A549 treated with Hydrocortisone at 1 μM for 4 hours (cell line): ENCODE measurements around the gene HEMGN. TPM values are rescaled to one million over a fixed set of nuclear protein-coding genes. Genes with fewer than 3 reads are reported as not detected.

ENCODE experiments used
- total RNA-seq: library from RNA; stranded (reverse); fragments of 200-300 nt; extraction: Qiagen RNA extraction; gene quantifications from 5 replicates; pipeline ENCODE4 v1.2.3, GENCODE V29; 2022

HEMGN gene, protein sequence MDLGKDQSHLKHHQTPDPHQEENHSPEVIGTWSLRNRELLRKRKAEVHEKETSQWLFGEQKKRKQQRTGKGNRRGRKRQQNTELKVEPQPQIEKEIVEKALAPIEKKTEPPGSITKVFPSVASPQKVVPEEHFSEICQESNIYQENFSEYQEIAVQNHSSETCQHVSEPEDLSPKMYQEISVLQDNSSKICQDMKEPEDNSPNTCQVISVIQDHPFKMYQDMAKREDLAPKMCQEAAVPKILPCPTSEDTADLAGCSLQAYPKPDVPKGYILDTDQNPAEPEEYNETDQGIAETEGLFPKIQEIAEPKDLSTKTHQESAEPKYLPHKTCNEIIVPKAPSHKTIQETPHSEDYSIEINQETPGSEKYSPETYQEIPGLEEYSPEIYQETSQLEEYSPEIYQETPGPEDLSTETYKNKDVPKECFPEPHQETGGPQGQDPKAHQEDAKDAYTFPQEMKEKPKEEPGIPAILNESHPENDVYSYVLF
- total RNA-seq: not detected in 5 replicates

DNA sequence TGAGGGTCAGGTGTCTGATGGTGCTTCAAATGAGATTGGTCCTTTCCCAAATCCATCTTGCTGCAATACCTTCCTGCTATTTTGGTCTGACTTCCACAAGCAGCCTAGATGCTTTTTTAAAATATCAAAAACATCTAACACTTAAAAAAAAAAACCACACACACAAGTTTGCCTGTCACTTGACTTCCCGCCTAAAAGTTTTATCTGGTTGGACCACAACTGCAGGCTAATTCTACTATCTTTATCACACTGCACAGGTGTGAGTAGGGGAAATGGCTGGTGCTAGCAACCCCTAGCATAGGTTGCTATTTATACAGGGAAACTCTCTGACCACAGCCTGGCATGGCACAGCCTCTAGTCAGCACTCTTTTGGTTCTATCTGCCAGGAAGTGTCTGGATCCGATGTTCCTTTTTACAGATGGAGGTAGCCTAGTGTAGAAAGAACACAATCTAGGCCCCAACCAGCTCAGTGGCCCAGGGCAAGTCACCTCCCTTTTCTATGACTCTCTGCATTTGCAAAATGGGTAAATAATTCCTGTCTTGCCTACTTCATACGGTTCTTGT is at the start of gene HEMGN:
HEMGN (minus strand) TSS at position 92 of the 564 bp plus-strand sequence; CDS start at position 56, 36 bp downstream.

DNA sequence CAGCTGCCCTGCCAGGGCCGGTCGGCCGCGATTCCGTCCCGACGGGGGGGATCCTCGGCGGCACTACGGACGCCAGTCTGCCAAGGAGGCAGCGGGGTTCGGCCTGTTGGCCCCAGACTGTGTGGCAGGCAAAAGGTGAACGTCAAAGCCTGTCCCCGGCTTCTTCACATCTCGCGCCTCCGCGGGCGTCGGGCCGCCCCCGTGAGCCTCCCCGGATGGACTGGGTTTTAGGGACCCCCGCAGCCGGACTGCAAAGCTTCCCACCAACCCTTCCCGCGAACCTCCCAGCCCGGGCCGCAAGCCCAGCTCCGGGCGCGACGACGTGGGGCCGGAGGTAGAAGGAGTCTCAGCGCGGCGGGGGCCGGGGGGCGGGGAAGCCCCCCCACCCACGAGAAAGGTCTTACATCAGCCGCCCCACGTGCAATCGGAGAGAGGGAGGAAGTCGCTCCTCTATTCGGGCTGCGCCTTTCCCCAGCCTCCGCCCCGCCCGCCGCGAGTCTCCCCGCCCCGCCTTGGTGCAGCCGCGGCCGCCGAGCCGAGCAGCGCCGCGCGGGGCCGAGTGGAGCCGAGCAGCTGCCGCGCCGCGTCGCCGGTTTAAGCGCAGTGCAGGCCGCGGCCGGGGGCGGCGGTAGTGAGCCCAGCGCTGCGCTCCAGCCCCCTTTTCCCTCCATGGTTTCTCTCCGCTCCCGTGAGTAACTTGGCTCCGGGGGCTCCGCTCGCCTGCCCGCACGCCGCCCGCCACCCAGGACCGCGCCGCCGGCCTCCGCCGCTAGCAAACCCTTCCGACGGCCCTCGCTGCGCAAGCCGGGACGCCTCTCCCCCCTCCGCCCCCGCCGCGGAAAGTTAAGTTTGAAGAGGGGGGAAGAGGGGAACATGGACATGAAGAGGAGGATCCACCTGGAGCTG is 45.0 kb upstream of the HEMGN start, which contains the start of gene ANP32B:
ANP32B (plus strand) TSS at position 659 of the 906 bp plus-strand sequence; CDS start at position 874, 215 bp downstream.

DNA sequence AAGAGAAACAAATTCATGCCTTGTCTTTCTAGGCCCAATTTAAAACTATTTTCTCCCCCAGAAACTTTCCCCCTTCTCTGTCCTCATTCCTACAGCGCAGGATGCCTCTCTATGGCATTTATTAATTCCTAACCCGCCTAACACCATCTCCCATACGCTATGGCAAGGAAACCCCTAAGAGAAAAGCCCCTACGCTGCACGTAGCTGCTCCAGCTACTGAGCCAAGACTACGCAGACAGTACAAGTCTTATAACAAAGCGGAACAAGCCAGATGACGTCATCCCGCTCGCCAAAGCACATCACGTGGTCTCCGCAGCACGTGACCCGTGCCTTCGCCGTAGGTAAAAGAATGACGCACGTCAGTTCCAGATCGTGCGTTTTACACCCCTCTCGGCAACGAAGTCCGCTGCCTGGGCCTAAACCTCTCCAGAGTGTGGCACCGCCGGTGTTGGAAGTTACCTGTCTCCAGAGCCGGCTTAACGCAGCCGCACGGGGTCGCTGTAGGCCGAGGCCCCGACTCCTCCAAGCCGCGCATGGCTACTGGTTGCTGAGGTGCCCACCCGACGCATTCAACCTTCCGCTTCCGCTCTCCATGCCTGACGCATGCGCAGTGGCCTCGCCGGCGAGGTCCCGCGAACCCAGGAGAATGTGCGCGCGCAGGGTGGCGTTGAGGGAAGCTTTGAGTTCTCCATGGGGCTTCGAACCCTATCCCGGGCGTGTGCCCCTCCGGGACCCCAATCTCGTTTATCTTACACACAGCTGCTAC is 15.8 kb downstream of the HEMGN start, which contains the start of gene TRMO:
TRMO (minus strand) TSS at position 542 of the 766 bp plus-strand sequence; CDS start at position 535, 7 bp downstream.

Other genes with a start within 250 kb of the HEMGN start
- gene XPA, start 240.8 kb downstream of the HEMGN start, total RNA-seq: 13.8 to 14.3 TPM (median 14.1 TPM) in 5 replicates
- 3.4 to 4.0 TPM (median 3.7 TPM) in 5 replicates for gene FOXE1, start 84.9 kb downstream of the HEMGN start, total RNA-seq
- 11.3 to 13.0 TPM (median 12.5 TPM) in 5 replicates for gene TRMO, start 15.7 kb downstream of the HEMGN start, total RNA-seq
- gene ANP32B, start 45.2 kb upstream of the HEMGN start, total RNA-seq: 277 to 320 TPM (median 299 TPM) in 5 replicates
- gene NANS, start 118.6 kb upstream of the HEMGN start, total RNA-seq: 59.5 to 74.0 TPM (median 70.9 TPM) in 5 replicates
- gene TRIM14, start 181.1 kb upstream of the HEMGN start, total RNA-seq: 10.9 to 15.0 TPM (median 13.8 TPM) in 5 replicates